HUES64 (cell line): ENCODE data around the gene CDKAL1. TPM values are rescaled to one million over a fixed set of nuclear protein-coding genes. Genes with fewer than 3 reads are reported as not detected.
"Not testable (repeated sequence)": the region's sequence is repeated elsewhere in the genome, so short reads cannot be mapped to it uniquely, and the experiment has no call there.

ENCODE experiments used
- H3K27ac ChIP-seq: 2 replicates; pipeline ENCODE4 v1.7.0; 2013; ENCODE audit warnings: low read depth, low read length, inconsistent platforms
- H3K27me3 ChIP-seq: 2 replicates; pipeline ENCODE4 v1.6.1; 2013; ENCODE audit warnings: mild to moderate bottlenecking, low read length; ENCODE audit not compliant: insufficient read depth
- H3K36me3 ChIP-seq: 2 replicates; pipeline ENCODE4 v1.6.1; 2013; ENCODE audit warnings: mild to moderate bottlenecking, low read length; ENCODE audit not compliant: insufficient read depth
- H3K4me1 ChIP-seq: 2 replicates; pipeline ENCODE4 v1.6.1; 2013; ENCODE audit warnings: mild to moderate bottlenecking, low read length, moderate library complexity; ENCODE audit not compliant: insufficient read depth
- H3K4me3 ChIP-seq: 2 replicates; pipeline ENCODE4 v1.5.1; 2013; ENCODE audit warnings: mild to moderate bottlenecking, low read length, moderate library complexity
- H3K9ac ChIP-seq: 2 replicates; pipeline ENCODE4 v1.6.1; 2013; ENCODE audit warnings: mild to moderate bottlenecking, low read depth, low read length
- H3K9me3 ChIP-seq: 2 replicates; pipeline ENCODE4 v1.6.1; 2013; ENCODE audit warnings: low read depth, low read length; ENCODE audit not compliant: insufficient read depth
- WGBS: fragments of 150-250, 120-280 bp; methylation state at CpG from one replicate; pipeline ENCODE4 v1.1.7; 2013; ENCODE audit warnings: missing lambda C conversion rate; 5-methylcytosine and 5-hydroxymethylcytosine counted together
- polyA plus RNA-seq, 2 experiments: library from polyadenylated mRNA; stranded (reverse); fragments of 50-300 nt; gene quantifications; one replicate each; pipeline ENCODE4 v1.2.3, GENCODE V29; 2013

Gene CDKAL1
- 12.5 TPM for polyA plus RNA-seq (2013, experiment 1 of 2)
- 15.2 TPM for polyA plus RNA-seq (2013, experiment 2 of 2)

DNA sequence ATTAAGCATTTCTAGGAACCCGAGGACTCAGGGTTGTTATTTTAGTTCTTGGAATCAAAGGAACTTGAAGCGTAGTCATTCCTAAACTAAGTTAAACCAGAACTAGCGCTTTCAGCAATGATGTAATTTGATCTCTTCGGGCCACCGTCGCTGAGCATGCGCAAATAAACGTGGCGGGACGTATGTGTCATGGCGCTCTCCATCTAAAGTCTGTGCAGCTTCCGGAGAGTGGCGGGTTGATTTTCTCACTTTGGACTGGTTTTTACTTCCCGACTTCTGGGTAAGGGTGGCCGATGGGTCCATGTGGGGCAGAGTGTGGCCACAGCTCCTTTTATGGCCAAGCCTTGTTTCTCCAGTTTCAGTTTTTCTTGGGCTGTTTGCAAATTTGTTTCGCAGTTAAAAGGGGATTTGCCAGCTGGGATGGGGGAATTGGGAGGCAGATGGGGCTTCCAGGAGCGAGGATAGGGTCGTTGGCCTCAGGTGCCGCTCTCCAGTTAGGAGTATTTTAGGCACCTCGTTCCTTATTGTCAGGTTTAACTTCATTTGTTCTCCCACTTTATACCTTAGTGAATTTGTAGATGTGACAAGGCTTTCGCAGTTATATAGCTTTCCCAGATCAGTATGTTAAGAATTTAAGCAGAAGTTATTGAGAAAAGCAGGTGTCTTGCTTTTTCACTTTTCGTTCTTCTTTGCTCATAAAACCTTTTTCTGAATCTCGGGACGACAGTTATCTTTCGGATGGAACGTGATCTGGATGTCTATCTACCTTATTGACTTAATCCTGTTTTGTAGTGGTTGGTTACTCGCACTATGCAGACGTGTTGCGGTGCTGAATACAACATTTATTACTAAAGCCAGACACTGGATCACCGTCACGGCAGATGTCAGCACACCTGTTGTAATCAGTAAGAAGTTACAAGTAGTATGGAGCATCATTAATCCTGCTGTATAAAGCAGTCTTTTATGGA is at the start of gene CDKAL1:
CDKAL1 (plus strand) TSS at position 163 of the 968 bp plus-strand sequence. CDS start 11,894 bp downstream, outside the sequence.
- Histone ChIP-seq H3K4me1 (peaks cover 11% of the 10 kb centered on the region; the same call in 1 of the 2 replicates), H3K9me3 (no peaks in the 10 kb centered on the region), H3K27ac (peak within 1 kb of the TSS; percentile 85), H3K4me3 (peak within 1 kb of the TSS; percentile 87), H3K9ac (peak within 1 kb of the TSS; percentile 91), H3K36me3 (no peaks in the 10 kb centered on the region), H3K27me3 (no peaks in the 10 kb centered on the region)
- WGBS = 3% methylated on average over 30 of the region's 31 CpGs

DNA sequence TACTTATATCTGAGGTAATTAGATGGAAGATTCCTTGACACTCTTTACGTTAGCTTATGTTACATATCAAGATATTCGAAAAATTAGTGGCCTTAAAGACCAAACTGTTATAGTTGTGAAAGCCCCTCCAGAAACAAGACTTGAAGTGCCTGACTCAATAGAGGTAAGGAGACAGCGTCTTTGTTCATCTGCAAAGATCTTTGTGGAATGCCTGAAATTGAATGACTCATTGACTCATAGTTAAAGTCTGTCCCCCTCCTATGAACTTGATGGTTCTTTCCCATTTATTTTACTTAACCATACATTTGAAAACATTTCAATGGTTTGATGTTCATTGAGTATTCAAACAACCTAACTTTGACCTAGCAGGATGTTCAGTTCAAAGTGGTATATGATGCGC is 47.6 kb upstream of the CDKAL1 start:
- Histone ChIP-seq H3K27me3 (no peaks in the 10 kb centered on the region), H3K36me3 (peaks cover 95% of the 10 kb centered on the region), H3K4me1 (peaks cover 15% of the 10 kb centered on the region; the same call in 1 of the 2 replicates), H3K9me3 (no peaks in the 10 kb centered on the region), H3K4me3 (no peak overlapping the region), H3K9ac (no peak overlapping the region), H3K27ac (no peak overlapping the region)
- 96% methylated on average over 4 of the region's 4 CpGs for WGBS

DNA sequence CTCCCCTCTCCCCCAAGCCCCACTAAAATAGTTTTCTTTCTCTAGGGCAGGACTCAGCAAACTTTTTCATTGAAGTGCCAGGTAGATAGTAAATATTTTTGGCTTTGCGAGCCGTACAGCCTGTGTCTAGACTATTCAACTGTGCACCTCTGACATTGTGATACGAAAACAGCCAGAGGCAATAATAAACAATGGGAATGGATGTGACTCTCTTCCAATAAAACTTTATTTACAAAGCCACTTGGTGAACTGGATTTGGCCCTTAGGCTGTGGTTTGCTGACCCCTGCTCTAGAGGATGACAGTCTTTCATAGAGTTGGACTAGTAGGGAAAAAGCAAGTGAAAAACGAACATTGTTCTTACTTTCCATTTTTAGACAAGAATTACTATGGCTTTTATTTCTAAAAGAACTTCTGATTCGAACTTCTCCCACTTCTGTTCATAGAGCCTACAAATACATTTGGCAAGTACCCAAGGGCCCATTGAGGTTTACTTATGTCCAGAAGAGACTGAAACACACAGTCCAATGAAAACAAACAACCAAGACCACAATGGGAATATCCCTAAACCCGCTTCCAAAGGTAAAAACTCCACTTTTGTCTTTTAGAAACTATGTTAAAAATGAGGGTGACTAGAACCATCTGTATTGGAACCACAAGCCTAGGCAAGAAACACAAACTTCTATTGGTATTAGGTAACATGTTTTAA is 46.4 kb upstream of the CDKAL1 start:
- Histone ChIP-seq H3K9me3 (no peaks in the 10 kb centered on the region), H3K4me1 (peaks cover 18% of the 10 kb centered on the region; the same call in 1 of the 2 replicates), H3K4me3 (no peak overlapping the region), H3K27me3 (no peaks in the 10 kb centered on the region), H3K9ac (no peak overlapping the region), H3K36me3 (peaks cover 95% of the 10 kb centered on the region), H3K27ac (no peak overlapping the region)
- 92% methylated on average over 6 of the region's 6 CpGs for WGBS

DNA sequence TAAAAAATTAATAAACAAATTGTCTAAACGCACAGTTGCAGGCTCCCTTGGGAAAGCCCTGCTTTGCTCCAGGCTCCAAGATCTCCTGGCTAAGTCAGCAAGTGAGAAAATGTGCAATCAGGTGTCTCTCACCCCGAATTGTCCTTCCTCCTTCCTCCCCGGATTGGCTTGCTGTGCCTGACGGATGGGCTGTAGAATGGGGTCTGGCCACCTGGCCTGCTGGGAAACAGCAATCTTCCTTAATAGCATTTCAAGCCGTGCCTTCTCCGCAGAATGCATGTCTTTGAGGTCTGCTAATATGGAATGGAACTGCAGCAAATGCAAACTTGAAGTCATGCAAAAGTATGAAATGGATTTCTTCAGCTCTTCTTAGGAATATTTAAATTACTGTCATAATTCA is 43.7 kb upstream of the CDKAL1 start:
- Histone ChIP-seq H3K27me3 (no peaks in the 10 kb centered on the region), H3K9me3 (no peaks in the 10 kb centered on the region), H3K4me3 (no peak overlapping the region), H3K4me1 (0 out of 2 replicates have a peak, but pooled peaks cover 5% of the 10 kb centered on the region), H3K27ac (no peak overlapping the region), H3K9ac (no peak overlapping the region), H3K36me3 (peaks cover 68% of the 10 kb centered on the region)
- 93% methylated on average over 6 of the region's 6 CpGs for WGBS

DNA sequence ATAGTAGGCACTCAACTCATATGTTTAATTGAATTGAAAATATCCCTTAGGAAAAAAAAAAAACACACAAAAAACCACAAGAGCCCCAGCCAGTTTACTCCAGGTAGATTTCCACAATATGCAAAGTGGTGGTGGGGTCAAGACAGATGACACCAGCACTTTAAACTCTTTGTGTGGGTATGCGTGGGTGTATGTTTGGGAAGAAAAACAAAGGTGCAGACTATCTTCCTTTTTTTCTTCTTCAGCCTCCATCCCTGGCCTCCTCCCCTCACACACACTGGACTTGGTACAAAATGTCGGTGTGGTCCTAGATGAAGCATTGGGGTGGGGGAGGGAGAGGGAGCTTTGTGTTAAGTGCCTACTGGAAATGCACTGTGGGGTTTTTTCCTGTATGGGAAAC is 42.2 kb upstream of the CDKAL1 start:
- no peaks in the 10 kb centered on the region for H3K9me3 ChIP-seq
- no peaks in the 10 kb centered on the region for H3K27me3 ChIP-seq
- H3K9ac ChIP-seq = no peak overlapping the region
- peaks cover 55% of the 10 kb centered on the region for H3K36me3 ChIP-seq
- WGBS = no CpG with 5 or more reads among the region's 2 CpGs
- 0 out of 2 replicates have a peak, but pooled peaks cover 5% of the 10 kb centered on the region for H3K4me1 ChIP-seq
- H3K4me3 ChIP-seq = no peak overlapping the region
- no peak overlapping the region for H3K27ac ChIP-seq

DNA sequence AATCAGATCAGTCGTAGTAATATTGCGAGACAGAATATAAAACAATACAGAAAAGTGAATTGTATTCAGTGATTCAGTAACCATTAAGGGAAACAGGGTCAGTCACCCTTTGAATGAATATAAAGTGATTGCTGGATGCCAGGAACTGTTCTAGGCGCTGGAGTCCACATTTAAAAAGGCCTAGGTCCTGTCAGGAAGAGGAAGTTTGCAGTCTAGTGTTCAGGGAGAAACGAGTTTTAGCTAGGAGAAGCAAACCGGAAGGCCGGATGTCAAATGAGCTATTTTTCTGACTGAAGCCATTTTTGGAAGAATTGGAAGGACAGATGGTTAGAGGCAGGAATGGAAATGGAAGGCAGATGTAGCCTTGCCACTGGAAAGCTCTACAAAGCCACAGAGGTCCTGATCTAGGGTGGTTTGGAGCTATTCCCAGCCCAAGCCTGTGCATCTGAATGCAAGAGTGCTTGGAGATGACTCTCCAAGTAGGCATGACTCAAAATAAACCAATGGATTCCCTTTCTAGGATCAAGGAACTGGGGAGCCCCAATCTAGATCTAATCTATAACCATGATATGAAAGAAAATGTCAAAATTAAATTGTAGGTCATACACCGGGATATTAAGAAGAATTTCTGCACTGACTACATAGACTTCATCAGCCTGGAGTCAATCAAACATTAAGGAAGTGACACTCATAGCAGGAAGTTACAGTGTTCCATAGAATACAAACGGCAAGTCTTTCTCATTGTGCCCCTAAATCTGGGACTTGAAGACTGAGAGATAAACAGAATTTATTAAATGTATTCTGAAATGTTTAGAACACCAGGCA is 36.8 kb upstream of the CDKAL1 start:
- 93% methylated on average over 8 of the region's 8 CpGs for WGBS
- H3K27ac ChIP-seq = no peak overlapping the region
- H3K36me3 ChIP-seq = peaks cover 3% of the 10 kb centered on the region
- H3K27me3 ChIP-seq = no peaks in the 10 kb centered on the region
- no peaks in the 10 kb centered on the region for H3K9me3 ChIP-seq
- no peak overlapping the region for H3K9ac ChIP-seq
- 0 out of 2 replicates have a peak, but pooled peaks cover under 1% of the 10 kb centered on the region for H3K4me1 ChIP-seq
- no peak overlapping the region for H3K4me3 ChIP-seq

DNA sequence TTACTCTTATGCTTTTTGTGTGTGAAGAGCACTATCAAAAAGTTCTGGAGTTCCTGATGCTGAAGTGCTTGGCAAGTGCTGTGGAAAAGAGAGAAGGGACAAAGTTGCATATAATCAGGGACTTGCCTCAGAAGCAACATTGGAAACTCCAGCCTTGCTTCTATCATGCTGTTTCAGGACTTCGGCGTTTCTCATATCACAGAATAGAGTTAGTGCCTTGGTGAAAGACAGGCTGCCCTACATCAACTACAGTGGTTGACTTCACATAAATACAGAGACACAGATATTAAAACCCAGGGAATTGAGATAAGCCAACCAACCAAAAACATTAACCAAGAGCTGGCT is 36.2 kb upstream of the CDKAL1 start:
- Histone ChIP-seq H3K4me3 (no peak overlapping the region), H3K27ac (no peak overlapping the region), H3K9ac (no peak overlapping the region), H3K27me3 (no peaks in the 10 kb centered on the region), H3K36me3 (no peaks in the 10 kb centered on the region), H3K9me3 (no peaks in the 10 kb centered on the region), H3K4me1 (no peaks in the 10 kb centered on the region)
- WGBS = 94% methylated on average over 2 of the region's 2 CpGs

DNA sequence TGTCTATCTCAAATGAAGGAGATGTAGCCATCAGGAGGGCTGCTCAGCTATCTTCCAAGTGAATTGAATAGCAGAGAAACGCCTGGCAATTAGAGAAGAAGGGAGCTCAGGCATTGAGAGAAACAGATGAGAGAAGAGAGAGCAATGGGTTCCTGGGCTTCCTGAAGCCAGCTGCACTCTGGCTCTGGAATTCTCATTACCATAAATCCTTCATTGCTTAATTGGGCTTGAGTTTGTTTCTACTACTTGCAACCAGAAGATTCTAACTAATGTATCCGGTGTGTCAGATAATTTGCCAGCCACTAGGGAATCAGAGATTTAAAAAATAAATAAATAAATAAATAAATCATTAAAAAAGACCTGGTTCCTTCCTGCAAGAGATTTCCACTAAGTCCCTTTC is 25.0 kb upstream of the CDKAL1 start:
- no peaks in the 10 kb centered on the region for H3K36me3 ChIP-seq
- no peaks in the 10 kb centered on the region for H3K4me1 ChIP-seq
- H3K9me3 ChIP-seq = no peaks in the 10 kb centered on the region
- H3K4me3 ChIP-seq = no peak overlapping the region
- 62% methylated on average over 1 of the region's 2 CpGs for WGBS
- H3K9ac ChIP-seq = no peak overlapping the region
- no peaks in the 10 kb centered on the region for H3K27me3 ChIP-seq
- H3K27ac ChIP-seq = no peak overlapping the region

DNA sequence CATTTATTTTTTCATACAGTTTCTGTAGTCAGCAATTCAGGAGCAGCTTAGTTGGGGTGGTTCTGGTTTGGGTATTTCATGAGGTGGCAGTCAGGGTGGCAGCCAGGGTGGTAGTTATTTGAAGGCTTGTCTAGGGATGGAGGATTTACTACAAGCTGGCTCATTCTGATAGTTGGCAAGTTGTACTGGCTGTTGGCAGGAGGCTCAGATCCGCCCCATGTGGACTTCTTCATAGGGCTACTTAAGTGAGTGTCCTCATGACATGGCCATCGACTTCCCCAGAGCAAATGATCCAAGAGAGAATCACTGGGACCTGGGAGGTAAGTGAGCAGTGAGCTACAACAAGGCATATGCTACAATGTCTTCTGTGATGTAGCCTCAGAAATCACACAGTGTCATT is 22.4 kb upstream of the CDKAL1 start:
- Histone ChIP-seq H3K36me3 (no peaks in the 10 kb centered on the region), H3K9me3 (no peaks in the 10 kb centered on the region)
- WGBS = 96% methylated on average over 2 of the region's 2 CpGs

DNA sequence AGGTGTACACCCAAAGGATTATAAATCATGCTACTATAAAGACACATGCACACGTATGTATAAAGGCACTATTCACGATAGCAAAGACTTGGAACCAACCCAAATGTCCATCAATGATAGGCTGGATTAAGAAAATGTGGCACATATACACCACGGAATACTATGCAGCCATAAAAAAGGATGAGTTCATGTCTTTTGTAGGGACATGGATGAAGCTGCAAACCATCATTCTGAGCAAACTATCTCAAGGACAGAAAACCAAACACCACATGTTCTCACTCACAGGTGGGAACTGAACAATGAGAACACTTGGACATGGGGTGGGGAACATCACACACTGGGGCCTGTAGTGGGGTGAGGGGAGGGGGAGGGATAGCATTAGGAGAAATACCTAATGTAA is 9.0 kb upstream of the CDKAL1 start:
- WGBS = 95% methylated on average over 2 of the region's 3 CpGs
- H3K9me3 ChIP-seq, H3K27ac ChIP-seq, H3K9ac ChIP-seq, H3K27me3 ChIP-seq, H3K4me3 ChIP-seq, H3K36me3 ChIP-seq: not testable (repeated sequence)
- H3K4me1 ChIP-seq = peaks cover 17% of the 10 kb centered on the region

More for the DNA sequence above, 22.4 kb upstream of the CDKAL1 start:
- Histone ChIP-seq H3K4me1 (no peaks in the 10 kb centered on the region), H3K27me3 (no peaks in the 10 kb centered on the region), H3K9ac (no peak overlapping the region), H3K27ac (no peak overlapping the region), H3K4me3 (no peak overlapping the region)
